ENCODE data around the gene SP100.
A peak's percentile ranks its signal among the peaks of the same experiment; 100 is the strongest.
"Not testable (repeated sequence)": the region's sequence is repeated elsewhere in the genome, so short reads cannot be mapped to it uniquely, and the experiment has no call there.

SP100 gene

DNA sequence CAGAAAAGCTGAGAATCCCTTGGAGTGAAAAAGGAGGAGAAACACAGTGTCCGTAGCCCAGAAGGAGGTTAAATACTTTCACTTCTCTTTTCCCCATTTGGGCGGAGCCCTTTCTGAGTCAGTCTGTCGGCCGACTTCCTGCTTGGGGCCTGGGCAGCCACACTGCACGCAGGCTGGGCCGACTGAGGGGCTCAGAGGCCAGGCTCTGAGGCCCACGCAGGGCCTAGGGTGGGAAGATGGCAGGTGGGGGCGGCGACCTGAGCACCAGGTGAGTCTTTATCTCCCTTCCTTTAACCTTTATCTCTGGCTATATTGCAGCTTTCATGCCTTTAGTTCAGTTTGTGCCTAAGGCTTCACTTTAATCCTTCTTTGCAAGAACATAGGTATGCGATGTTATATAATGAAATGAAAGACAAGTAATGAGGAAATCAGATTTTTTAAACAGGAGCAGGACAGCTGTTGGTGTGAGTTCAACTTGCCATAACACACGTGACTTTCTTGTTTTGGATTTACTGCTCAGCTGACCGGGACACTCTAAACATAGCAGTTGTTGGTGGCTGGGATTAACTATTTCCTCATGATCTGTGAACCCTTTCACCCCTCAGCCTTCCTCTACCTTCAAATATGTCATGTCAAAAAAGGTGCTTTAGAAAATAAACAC is at the start of gene SP100:
SP100 (plus strand) TSS at position 141 of the 661 bp plus-strand sequence; CDS start at position 237, 96 bp downstream.
- peak; percentile 66 to 72 for DNase-seq

DNA sequence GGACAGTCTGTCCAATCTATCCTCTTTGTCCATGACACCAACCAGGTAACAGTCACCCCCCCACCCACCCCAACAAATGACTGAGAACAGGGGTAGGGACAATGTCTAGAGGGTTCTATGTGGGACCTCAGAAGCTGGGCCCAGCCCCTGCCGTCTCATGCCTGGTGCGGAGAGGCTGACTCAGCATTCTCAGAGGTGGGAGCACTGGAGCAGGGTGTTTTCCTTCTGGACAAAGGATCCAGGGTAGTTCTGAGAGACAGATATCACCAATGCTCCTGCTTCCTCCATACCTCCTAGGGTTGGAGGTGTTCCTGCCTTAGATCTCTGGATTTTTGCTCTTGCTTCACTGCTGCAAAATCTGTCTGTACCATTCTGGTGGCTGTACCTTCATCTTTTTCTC is 33.9 kb upstream of the SP100 start:
- no peak for DNase-seq

DNA sequence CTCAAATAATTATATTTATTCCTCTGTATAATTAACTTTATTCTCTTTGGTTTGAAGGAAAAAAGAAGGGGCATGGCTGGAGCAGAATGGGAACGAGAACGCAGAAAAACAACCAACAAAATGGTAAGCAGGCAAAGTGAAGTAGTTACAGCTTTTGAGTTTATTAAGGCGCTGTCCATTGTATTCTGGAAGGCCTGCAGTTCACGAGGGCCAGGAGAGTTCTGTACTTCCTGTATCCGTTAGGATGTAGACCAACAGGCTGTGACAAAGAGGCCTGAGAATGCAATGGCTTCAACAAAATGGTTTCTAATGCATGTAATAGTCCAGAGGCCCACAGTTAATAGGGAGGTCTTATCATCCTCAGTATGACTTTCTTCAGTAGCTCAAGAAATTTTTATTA is 32.5 kb upstream of the SP100 start:
- DNase-seq: no peak

DNA sequence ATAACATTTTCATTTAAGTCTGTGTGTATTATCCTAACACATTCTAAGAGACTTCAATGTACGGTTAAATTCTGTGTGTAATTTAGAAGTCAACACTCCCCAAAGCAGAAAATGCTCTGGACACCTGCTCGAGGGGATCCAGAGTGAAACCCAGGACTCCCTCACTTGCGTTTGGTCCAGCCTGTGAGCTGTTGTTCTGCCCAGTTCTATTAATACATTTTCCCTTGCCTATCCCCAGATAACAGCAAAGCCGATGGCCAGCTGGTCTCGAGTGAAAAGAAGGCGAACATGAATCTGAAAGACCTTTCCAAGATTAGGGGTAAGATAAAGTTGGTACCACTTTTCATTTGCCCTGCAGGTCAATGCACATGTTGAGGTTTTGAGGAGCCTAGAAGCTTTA is 31.0 kb upstream of the SP100 start:
- DNase-seq: no peak

DNA sequence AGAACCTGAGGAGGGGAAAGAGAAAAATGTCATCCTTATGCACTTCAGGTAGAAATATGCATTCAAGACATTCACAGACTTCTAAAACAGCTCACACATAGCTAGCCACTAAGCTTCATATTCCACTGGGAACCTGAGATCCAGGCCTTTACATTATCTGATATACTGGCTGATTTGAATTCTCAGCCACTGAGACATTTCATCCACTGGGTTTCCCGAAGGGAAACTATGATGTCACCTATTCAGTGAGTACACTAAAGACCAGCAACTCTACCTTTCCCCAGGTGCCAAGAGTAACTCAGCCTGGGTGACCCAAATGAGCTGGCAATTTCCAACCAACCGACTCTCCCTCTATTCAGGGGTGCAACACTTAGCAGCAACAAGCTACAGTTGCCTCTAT is 21.7 kb upstream of the SP100 start:
- DNase-seq: no peak

DNA sequence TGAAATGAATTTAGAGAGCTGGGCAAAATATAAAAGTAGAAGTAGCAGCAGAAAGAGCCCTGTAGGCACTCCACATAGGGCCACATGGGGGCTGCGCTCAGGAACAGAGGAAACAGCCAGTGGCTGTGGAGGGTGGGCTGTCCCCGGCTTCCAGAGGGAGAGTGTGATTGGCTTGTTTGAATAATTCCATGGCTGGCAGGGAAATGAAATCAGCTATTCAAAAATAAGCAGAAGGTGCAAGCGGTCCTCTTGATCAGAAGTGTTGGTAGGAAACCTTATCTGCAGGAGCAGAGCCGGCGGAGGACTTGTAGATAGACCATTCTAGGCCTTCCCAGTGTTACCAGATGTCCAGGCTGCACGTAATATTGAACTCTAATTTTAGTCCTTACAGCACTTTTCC is 17.3 kb upstream of the SP100 start:
- not testable (repeated sequence) for DNase-seq

DNA sequence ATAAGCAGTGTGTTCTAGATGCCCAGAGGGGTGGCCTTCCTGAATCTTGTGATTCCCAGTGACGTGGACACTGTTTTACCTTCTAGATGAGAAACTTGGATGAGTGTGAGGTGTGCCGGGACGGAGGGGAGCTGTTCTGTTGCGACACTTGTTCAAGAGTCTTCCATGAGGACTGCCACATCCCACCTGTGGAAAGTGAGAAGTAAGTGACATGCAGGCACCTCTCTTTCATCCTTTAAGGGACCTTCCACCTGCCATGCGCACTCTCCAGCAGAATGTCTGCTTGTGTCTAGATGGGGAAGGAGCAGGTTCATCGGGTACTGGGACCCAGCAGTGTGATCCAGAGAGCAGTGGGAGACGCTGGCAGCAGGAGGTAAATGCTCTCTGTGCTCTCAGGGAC is 16.0 kb upstream of the SP100 start:
- no peak for DNase-seq

DNA sequence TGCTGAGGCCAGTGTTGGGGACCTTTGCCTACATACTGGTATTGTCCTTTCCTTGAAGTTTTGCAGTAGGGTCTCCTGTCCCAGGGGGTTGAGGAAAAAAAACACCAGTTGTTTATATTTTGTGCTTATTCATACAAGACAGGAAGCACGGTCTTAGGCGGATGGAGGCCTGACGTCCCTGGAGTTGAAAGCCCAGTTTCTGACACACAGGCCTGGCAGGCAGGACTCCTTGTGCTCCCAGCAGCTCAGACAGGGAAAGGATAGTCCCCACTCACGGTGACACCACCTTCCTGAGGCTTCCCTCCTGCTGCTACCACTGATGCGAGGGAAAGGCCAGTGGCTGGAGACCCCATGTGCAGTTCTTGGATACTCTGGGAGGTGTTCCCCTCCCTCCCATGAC is 15.5 kb upstream of the SP100 start:
- DNase-seq: no peak

DNA sequence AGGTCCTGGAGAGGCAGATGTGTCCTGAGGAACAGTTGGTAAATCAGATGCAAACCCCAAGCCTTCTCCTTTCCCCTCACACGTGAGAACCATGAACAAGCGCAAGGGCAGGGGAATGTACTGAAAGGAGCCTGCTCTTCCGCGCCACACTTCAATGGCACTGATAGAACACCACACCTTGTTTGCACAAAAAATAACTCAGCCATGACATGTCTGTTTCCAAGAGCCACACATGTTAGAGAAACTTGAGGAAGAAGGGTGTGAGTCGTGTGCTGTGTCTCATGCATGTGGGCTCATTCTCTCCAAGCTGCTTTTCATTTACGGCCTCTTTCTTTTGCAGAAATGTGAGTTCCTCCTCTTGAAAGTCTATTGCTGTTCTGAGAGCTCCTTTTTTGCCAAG is 15.0 kb upstream of the SP100 start:
- DNase-seq: not testable (repeated sequence)

DNA sequence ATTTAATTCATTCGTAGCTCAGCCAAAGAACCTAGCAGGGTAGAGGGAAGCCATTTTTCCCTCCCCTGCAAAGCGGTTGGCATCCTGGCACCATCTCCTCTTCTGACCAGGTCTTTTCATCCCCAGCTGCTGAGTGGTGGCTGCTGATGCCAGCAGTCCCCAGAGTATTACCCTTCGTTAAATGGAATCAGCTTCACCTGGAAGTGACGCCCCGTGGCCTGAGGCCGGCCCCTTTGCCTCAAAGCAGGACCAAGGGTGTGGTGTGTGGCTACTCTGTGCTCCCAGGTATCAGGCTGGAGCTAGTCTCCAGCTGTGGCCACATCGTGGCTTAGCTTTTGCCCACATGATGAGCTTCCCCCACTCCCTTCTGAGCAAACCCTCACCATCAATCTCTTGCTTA is 12.3 kb upstream of the SP100 start:
- DNase-seq: no peak

DNA sequence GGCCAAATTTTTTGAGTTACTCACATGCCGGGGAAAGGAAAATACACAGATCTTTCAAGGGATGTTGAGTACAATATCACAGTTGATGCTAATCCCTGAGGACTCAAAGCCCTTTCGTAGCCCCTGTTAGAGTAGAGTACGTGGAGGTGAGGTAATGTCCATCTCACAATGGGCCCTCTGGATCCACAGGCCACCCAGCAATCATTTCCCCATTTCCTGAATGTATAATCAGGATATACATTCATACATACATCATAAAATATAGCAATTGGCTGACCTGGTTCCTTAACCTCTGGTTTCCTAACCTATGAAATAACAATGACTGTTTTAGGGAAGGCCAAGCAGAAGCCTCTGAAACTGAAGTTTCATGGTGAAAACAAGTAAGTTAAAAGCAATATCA is 10.2 kb upstream of the SP100 start:
- no peak for DNase-seq

DNA sequence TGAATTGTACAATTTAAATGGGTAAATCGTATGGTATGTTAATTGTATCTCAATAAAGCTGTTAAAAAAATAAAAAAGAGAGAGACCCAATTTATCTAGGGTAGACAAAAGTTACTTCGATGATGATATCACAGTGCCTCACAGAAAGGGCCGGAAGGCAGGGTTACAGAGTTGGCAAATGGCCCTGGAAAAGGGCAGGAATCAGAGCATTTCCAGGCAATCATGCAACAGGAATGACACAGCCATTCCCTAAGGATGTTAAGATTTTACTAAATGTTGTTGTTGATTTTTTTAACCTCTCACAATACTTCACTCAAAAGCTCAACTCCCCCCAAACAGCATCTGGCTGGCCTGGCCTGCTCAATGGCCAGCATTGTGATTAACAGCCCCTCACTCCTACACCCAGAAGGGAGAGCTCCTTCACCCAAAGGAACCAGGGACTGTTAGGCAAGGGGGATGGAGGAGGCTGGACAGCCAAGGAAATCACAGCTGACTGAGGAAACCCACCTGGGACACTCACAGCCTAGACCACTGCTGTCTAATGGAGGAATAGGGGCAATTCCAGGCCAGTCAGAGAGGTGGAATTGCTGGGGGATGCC is 7.7 kb upstream of the SP100 start:
- no peak for DNase-seq

DNA sequence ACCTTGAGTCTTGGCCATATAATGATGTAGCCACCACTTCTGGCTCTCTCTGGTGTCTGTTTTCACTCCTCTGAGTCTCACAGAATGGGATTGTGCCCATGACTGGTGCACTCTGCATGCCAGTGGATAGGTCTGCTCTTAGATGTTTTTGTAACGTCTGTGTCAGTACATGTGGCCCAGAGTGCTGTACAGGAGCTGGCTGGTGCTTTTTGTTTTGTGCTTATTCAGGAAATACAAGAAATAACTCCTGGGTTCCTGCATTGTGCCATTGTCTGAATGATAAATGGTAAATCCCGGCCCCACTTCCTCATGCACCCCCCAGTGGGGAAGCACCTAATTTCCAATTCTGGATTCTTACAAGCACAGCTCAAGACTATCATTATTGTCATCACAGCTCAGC is 6.7 kb upstream of the SP100 start:
- DNase-seq: not testable (repeated sequence)

DNA sequence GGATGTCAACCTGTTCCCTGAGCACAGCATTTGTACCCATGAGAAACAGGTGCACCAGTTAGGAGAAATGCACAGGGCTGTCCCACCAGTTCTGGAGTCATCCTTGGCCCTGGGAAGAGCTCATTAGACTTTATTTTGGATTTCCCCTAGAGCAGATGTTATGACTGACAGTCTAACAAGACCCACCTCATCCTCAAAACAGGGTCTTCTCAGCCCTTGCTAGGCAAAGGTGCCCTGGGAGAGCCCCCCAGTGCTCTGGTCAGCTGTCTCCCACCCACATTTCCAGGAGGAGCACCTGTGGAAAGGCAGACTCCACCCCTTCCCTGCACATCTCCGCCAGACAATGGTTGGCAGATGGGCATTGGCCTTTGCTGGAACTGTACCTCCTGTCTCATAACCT is 5.7 kb upstream of the SP100 start:
- DNase-seq: no peak

DNA sequence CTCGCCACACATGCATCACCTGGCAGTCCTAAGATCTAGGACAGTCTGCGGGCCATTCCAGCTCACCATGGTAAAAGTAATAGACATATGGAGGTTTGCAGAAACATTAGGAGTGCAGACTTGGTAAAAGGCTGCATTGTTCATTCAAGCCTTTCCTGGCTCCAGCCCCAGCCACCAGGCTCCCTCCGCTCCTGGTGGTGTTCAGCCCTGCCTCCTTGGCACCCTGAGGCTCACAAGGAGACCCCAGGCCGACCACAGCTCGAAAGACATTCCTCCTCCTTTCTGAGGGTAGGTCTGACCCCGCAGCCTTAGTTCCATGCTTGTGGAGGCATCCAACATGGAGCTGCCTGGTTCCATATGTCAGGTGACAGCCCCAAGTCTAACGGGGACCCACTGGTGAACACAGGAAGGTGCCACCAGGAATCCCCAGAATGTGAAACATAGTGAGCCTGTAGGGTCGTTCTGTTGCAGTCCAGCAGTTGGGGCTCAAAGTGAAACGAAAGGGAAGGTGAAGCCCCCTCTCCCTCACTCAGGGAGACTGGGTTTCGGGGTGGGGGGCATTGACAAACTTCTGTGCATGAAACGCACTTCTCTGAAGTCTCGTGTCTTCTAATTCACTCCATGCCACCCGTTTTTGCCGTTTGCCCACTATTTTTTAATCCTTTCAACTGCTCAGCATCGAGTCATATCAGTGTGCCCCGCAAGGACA is 5.0 kb upstream of the SP100 start:
- DNase-seq: no peak

DNA sequence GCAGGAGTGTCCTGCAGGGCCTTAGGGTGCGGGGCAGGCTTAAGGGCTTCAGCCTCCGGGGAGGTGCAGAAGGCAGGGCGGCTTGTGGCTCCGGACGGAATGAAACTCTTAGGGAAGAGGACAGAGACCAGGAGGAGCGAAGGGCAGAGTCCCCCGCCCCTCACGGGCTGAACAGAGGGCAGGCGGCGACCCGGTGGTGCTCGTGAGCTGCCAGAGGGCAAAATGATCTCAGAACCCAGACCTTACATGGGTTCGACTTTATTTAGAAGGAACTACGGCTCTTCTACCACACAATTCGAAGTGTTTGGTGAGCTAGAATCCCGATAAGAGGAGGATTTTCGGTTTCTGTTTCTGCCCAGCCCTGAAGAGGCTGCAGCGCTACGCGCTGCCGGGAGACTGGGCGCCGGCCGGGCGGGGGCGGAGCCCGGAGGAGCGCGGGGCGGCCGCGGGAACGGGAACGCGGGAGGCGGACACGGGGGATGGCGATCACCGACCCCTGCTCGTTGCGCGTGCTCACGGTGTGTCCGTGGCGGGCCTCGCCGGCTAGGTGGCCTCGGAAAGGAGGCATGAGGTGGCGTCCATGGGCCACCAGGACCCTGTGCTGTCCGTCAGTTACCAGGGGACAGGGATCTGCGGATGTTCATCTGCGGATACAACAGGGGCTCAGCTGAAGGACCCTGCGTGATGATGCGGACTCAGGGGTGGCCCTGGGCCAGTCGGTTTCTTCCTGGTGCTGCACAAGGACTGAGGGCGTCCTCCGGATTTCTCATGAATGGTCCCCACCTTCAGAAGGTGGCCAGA is 4.2 kb upstream of the SP100 start:
- DNase-seq: peak; percentile 33 to 35

DNA sequence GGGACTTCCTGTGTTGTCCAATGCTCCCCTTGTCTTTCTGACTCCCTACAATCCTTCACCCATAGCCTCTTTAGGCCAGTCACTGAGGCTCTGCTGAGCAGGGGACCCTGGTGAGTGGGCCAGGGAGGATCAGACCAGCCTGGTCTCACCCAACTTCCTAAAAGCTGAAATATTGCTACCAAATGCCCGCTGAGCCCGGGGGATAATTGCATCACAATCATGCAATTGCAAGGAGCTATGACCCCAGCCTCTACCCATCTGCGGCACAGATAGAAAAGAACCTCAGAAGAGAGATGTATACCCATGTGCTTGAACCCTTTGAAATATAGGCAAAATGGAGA is 3.7 kb upstream of the SP100 start:
- DNase-seq: no peak

DNA sequence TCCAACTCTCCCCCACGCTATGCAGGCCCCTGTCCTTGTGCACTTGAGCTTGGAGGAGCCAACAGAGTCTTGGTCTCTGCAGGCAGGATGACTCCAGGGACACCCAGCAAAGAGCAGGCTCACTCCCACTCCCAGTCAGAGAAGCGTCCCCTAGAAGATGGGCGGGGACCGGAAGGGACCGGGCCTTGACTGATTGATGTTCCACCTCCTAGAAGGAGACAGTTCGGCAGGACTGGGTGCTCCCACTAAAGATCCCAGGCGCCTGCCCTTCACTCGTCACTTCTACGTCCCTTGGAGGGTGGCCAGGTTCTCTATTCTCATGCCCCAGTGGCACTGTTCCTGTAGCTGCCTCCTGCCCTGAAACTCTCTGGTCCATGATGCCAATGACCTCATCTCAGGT is 3.2 kb upstream of the SP100 start:
- DNase-seq: no peak

DNA sequence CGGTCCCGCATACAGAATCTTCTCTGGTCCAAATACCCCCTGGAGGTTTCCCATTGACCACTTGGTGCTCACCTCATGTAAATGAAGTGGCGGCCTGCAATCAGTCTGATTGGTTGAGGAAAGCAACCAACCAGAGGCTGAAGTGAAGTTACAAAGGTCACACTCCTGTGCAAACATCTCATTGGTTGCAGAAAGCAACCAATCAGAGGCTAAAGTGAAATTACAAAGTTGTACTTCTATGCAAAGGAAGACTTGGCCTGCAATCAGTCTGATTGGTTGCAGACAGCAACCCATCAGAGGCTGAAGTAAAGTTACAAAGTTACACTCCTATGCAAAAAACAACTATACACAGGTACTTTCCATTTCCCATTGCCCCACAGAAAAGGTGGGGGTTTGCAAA is 2.5 kb upstream of the SP100 start:
- DNase-seq: no peak

DNA sequence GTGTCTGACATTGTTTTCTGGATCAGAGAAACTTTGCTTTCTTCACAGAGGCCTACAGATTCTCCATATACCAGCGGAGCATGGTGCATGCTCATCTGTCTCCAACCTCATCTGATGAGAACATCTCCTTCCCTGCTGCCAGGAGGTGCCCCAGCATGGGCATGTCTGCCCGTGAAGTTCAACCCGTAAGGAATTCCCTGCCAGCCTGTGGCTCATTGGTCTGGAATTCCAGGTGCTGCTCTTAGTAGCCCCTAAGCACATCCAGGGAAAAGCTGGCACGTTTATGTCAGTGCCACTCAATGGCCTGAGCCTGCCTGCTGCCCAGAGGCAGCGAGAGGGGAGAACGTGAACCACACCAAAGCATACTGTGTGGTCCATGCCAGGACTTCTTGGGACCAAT is 1.7 kb upstream of the SP100 start:
- DNase-seq: no peak

DNA sequence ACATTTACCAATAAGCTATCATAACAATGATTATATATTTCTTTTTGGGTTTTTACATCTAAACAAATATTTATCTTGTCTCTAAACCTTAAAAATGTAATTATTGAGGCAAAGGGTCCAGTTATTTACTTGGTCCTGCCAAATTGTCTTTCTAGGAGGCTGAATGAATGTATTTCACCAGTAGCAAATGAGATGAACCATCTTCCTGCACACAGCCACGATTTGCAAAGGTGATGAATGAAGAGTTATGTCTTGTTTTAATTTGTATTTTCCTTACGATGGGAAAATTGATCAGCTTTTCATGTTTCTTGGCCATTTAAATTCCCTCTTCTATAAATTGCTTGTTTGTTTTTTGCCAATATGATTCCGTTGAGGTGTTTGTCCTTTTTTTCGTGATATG is 1.4 kb downstream of the SP100 start:
- DNase-seq: no peak

DNA sequence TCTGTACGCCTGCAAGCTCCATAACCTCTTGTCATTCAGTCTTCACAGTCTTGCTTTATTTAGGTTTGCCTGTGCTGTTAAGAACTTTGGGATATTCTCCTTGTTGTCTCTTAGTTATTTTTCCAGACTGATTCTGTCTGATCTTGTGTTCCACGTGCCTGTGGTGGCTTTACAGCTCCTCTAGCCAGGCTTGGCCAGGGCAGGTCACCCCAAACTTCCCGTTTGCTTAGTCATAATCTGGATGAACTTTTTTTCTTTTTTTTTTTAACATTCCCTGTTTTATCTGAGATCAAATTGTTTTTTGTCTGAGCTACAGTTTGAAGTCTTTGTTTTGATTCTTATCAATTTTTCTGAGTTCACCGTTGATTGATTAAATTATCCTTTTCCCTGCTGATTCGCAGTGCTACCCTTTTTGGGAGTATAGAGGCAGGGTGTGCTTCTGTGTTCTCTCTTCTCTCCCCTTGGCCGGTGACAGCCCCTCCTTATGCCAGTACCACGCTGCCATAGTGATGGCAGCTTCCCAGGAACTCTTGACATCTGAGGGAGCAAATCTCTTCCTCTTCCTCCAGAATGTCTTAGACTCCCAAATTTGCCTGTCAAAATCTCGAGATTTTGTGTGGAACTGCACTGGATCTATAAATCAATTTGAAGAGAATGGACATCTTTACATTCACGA is 2.5 kb downstream of the SP100 start:
- DNase-seq: no peak

DNA sequence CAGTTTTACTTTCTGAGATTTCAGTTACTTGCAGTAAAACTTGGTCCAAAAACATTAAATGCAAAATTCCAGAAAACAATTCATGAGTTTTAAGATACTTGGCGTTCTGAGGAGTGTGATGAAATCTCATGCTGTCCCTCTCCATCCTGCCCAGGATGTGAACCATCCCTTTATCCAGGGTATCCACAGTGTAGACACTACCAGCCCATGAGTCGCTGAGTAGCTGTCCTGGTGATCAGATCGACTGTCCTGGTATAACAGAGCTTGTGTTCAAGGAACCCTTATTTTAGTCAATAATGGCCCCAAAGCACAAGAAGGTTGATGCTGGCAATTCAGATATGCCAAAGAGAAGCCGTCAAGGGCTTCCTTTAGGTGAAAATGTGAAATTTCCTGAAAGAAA is 3.2 kb downstream of the SP100 start:
- DNase-seq: no peak
